Fibroblast of pulmonary artery (primary cell): Measurements from ENCODE around the gene ANKRD2.
A peak's percentile ranks its signal among the peaks of the same experiment; 100 is the strongest.
"Not testable (repeated sequence)": the region's sequence is repeated elsewhere in the genome, so short reads cannot be mapped to it uniquely, and the experiment has no call there.

Experiments
- DNase-seq: peaks from one replicate; pipeline ENCODE4 v3.0.0-alpha.2; 2010; ENCODE audit warnings: low read depth
- H3K4me3 ChIP-seq: replicated peaks from 2 replicates; pipeline ENCODE4 v1.5.1; 2011; ENCODE audit warnings: low read depth, mild to moderate bottlenecking, control low read depth, low read length, moderate library complexity
- TF ChIP-seq, protein P1 (sequence below): IDR thresholded peaks from 2 replicates; pipeline ENCODE4 v1.5.1; 2011; ENCODE audit warnings: mild to moderate bottlenecking, control low read depth, low read length, inconsistent platforms; ENCODE audit errors: missing control alignments

Gene ANKRD2

DNA sequence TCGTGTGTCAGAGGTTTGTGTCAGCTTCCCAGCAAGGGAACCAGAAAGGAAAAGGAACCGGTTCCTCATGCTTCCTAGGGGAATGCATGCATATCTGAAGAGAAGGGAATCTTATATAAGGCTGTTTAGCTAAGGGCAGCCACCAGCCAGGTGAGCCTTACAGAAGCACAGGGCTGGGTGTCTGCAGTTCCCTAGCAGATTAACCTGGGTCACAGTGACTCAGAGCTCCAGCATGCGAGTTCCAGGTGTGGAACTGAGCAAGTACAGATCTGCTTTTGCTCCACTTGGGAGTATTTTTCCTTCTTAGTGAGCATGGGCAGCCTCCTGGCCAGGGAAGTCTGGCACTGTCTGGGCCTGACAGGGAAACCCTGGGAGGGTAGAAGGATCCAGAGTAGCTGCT, 957 bp upstream of the ANKRD2 start:
- TF ChIP-seq, protein P1, sequence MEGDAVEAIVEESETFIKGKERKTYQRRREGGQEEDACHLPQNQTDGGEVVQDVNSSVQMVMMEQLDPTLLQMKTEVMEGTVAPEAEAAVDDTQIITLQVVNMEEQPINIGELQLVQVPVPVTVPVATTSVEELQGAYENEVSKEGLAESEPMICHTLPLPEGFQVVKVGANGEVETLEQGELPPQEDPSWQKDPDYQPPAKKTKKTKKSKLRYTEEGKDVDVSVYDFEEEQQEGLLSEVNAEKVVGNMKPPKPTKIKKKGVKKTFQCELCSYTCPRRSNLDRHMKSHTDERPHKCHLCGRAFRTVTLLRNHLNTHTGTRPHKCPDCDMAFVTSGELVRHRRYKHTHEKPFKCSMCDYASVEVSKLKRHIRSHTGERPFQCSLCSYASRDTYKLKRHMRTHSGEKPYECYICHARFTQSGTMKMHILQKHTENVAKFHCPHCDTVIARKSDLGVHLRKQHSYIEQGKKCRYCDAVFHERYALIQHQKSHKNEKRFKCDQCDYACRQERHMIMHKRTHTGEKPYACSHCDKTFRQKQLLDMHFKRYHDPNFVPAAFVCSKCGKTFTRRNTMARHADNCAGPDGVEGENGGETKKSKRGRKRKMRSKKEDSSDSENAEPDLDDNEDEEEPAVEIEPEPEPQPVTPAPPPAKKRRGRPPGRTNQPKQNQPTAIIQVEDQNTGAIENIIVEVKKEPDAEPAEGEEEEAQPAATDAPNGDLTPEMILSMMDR: no peak
- H3K4me3 ChIP-seq: no peak overlapping the region
- no peak for DNase-seq

DNA sequence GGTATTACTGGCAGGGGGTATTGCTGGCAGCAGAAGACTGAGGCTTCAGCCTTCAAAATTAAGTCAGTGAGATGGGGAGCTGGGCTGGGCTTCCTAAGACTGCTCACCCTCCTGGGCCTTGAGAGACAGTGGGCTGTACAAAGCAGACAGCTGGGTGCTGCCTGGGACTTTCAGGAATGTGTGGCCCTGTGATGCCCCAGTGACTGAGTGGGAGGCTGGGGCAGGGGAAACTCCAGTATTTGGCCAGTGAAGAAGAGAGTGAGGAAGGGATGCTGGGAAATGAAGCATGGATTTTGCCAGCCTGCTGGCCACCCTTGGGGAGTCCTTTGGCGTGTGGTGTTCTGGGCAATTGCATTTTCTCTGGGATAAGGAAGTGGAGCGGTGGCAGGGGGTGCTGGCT, 442 bp downstream of the ANKRD2 start:
- no peak for DNase-seq
- TF ChIP-seq, protein P1: no peak
- no peak overlapping the region for H3K4me3 ChIP-seq

DNA sequence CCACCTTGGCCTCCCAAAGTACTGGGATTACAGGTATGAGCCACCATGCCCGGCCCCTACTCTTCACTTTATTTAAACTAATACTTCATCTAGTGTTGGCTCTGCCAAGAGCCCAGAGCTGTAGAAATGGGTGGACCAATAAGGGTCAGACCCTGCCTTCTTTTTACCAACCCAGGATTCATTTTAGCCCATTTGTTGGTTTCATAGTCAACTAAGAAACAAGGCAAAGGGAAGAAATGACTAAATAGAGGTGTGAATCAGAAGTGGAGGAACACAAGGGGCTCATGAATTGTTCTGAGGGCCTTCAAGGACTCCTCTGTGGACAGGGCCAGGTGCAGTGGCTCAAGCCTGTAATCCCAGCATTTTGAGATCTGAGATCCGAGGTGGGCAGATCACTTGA, 1.1 kb downstream of the ANKRD2 start:
- no peak for DNase-seq
- TF ChIP-seq, protein P1: no peak
- H3K4me3 ChIP-seq: no peak overlapping the region

DNA sequence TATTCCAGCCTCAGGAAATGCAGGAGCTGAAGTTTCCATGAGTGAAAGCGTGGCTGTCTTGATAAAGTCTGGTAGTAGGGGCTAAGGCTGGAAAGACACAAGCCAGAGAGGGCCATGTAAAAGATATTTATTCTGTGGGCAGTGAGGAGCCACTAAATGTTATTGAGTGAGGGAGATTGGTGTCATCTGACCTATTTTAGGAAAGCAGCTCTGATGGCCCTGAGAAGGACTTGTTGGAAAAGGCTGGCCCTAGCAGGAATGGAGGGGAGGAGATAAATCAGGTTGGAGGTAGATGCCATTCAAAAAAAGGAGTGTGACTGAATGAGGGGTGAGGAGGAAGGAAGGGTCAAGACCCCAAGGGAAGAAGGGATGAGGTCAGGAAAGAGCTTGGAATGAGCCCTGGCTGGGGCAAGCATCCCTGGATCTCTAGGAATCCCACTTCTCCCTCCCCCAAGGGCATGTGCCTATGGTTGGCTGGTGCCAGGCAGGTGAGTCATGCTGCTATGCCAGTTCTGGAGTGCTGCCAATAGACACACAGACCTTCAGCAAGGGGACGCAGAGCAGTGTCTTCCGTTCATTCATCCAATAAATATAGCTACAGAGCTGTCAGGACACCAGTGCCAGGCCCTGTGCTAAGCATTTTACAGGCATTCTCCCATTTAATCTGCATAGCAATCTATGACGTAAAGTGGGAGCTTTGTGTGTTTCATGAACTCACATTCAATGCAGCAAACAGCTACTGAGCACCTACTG, 2.0 kb downstream of the ANKRD2 start:
- peak; percentile 72 for DNase-seq
- no peak overlapping the region for H3K4me3 ChIP-seq
- TF ChIP-seq, protein P1: no peak

DNA sequence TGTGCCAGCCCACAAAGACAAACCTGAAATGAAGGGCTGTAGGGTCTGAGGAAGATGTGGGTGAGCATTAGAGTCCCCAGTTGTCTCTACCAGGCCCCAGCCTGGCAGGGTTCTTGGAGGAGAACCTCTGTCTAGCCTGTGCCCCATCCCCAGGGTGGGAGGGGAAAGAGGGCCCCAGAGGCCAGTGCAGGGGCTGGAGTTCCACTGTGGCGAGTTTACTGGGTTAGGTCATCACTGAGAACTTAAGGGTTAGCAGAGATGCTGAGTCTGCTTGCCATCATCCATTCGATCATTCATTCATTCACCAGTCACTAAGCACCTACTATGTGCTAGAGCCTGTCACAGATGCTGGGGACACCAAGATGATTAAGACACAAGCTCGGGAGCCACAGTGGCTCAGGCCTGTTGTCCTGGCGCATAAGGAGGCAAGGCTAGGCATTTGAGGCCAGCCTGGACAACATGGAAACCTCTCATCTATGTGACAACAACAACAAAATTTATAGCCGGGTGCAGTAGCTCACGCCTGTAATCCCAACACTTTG, 2.6 kb downstream of the ANKRD2 start:
- no peak for DNase-seq
- H3K4me3 ChIP-seq: no peak overlapping the region
- TF ChIP-seq, protein P1: no peak

DNA sequence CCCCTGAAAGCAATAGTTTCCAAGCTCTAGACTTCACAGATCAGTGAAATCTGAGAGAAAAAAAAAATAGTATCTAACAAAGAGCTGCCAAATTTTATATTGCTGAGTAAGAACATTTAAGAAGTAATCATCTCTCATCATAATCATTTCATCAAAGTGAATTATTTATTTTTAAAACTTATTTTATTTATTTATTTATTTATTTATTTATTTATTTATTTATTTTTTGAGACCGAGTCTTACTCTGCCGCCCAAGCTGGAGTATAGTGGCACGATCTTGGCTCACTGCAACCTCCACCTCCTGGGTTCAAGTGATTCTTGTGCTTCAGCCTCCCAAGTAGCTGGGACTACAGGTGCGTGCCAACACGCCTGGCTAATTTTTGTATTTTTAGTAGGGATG, 3.9 kb downstream of the ANKRD2 start:
- not testable (repeated sequence) for DNase-seq, H3K4me3 ChIP-seq

DNA sequence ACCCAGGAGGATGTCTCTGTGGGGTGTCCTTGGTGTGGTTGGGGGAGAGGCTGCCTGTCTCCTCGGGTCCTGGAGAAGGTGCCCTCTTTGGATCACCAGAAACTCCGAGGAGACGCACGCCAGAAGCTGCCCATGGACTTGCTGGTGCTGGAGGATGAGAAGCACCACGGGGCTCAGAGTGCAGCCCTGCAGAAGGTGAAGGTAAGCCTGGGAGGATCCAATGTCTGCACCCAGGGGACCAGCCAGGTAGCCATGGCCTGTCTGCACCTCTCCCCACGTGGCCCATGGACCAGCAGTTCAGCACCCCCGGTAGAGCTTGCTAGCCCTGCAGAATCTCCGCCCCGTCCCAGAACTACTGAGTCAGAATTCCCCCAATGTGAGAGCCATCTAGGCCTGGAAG, 5.1 kb downstream of the ANKRD2 start:
- H3K4me3 ChIP-seq: no peak overlapping the region
- DNase-seq: no peak
- TF ChIP-seq, protein P1: no peak
